Measurements from ENCODE around the gene SUCO.

GRCh38 chr1:172517081-172517480, 15.9 kb upstream of the SUCO start:
- TF ChIP-seq TARDBP (IDR thresholded peaks at IDR 0.05): no peak
- TF ChIP-seq FOXM1 (IDR thresholded peaks at IDR 0.05; ENCODE audit: borderline replicate concordance): no peak
- no peak for TF ChIP-seq NFRKB (IDR thresholded peaks at IDR 0.05)
- no peak for TF ChIP-seq SUZ12 (IDR thresholded peaks at IDR 0.05)
- TF ChIP-seq ZNF384 (IDR thresholded peaks at IDR 0.05): no peak
- TF ChIP-seq FOXK2 (IDR thresholded peaks at IDR 0.05): no peak
- no peak for TF ChIP-seq L3MBTL2 (conservative IDR thresholded peaks at IDR 0.05)
- TF ChIP-seq ARNT (IDR thresholded peaks at IDR 0.05): no peak

All from HEK293T (cell line).